Activated T-helper 1 cell treated with anti-CD3 and anti-CD28 coated beads, Interleukin-2, amount 50 U/mL, for 16 hours (primary cell): ENCODE measurements around the gene XAGE2.

ENCODE experiments used
- DNase-seq, 2 donors: peaks; one replicate each; pipeline ENCODE4 v3.0.0-alpha.2; 2020; ENCODE audit warnings: low read depth in 1 of 2, low spot score in 1 of 2

XAGE2 gene

DNA sequence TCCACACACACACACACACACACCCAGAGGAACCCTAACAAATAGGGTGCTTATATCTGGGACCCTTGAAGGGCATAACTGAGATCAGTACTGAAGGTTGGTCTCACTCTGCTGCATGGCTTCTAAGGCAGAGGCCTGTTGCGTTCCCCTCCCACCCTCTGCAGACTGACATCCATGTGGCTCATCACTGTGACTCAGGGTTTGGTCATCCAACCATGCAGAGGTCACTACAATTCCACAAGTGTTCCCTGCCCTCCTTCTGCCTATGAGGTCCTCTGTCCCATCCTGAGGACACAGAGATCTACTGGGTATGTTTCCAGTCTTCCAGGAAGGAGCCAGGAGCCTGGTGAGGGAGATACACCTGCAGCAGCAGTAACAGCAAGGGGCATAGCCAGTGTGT lies 55.8 kb downstream of the XAGE2 start:
- no peak for DNase-seq
